Breast epithelium (tissue), 4 donors: Measurements from ENCODE around the gene LMAN2. TPM values are rescaled to one million over a fixed set of nuclear protein-coding genes. Genes with fewer than 3 reads are reported as not detected.

ENCODE experiments used
- DNase-seq, 2 donors: peaks; one replicate each; pipeline ENCODE4 v3.0.0-alpha.2; 2019; ENCODE audit warnings: low spot score in 2 of 2
- H3K27ac ChIP-seq, 2 donors: fragments of 200-600 bp; sonication (generic) in 1 of 2; one replicate each; pipeline ENCODE4 v1.5.1; 2016 to 2019; ENCODE audit warnings: mild to moderate bottlenecking in 1 of 2
- H3K27me3 ChIP-seq, 2 donors: fragments of 200-600 bp; sonication (generic) in 1 of 2; one replicate each; pipeline versions ENCODE4 v1.5.1 to v1.6.0; 2017 to 2019; ENCODE audit warnings: control low read depth in 1 of 2, mild to moderate bottlenecking in 1 of 2
- H3K36me3 ChIP-seq: fragments of 200-600 bp; one replicate; pipeline ENCODE4 v1.5.1; 2019
- H3K4me1 ChIP-seq, 2 donors: fragments of 200-600 bp; sonication (generic); one replicate each; pipeline ENCODE4 v1.5.1; 2016 to 2019; ENCODE audit warnings: control low read depth in 1 of 2
- H3K4me3 ChIP-seq, 3 donors: fragments of 200-600 bp; sonication (generic); 1 replicate in 2 of 3; 2 replicates in 1 of 3; pipeline ENCODE4 v1.5.1; 2016 to 2019; ENCODE audit warnings: mild to moderate bottlenecking in 3 of 3, moderate library complexity in 2 of 3
- H3K9me3 ChIP-seq, 2 donors: fragments of 200-600 bp; sonication (generic) in 1 of 2; one replicate each; pipeline ENCODE4 v1.5.1; 2016 to 2019; ENCODE audit warnings: control low read depth in 1 of 2
- POLR2A ChIP-seq: fragments of 450-650 bp; IDR thresholded peaks from one replicate; pipeline ENCODE4 v1.6.1; 2016; ENCODE audit warnings: antibody characterized with exemption, mild to moderate bottlenecking, moderate library complexity
- POLR2AphosphoS5 ChIP-seq, 3 donors: sonication (generic); formaldehyde crosslinking; IDR thresholded peaks; one replicate each; pipeline ENCODE4 v1.6.1; 2017; ENCODE audit warnings: antibody characterized with exemption in 3 of 3
- intact Hi-C: fragments of 100-400 bp; cut with DNase I; formaldehyde crosslinking; loops from one replicate; pipeline ENCODE4 v1.15.1; 2023; ENCODE audit warnings: low total_unique reads
- total RNA-seq, 3 donors: library from RNA; depleted of rRNA; stranded (reverse); fragments of >200 nt; gene quantifications; one replicate each; pipeline ENCODE4 v1.1.0, GENCODE V29; 2016
- TF ChIP-seq, protein P1 (sequence below), 3 donors: fragments of 450-650 bp; IDR thresholded peaks; one replicate each; pipeline ENCODE4 v1.5.1; 2016 to 2017; ENCODE audit warnings: antibody characterized with exemption in 3 of 3, mild to moderate bottlenecking in 3 of 3, moderate library complexity in 3 of 3

The LMAN2 gene
- total RNA-seq, 3 donors from 2014 or later, result 139 to 188 (median 170) TPM

GRCh38 chr5:177332031-177332895 lies 19.2 kb downstream of the LMAN2 start:
- intact Hi-C loops, result no loop called here
- no peaks in the 10 kb centered on the region for H3K9me3 ChIP-seq
- no peak for TF ChIP-seq POLR2A
- TF ChIP-seq, protein P1, sequence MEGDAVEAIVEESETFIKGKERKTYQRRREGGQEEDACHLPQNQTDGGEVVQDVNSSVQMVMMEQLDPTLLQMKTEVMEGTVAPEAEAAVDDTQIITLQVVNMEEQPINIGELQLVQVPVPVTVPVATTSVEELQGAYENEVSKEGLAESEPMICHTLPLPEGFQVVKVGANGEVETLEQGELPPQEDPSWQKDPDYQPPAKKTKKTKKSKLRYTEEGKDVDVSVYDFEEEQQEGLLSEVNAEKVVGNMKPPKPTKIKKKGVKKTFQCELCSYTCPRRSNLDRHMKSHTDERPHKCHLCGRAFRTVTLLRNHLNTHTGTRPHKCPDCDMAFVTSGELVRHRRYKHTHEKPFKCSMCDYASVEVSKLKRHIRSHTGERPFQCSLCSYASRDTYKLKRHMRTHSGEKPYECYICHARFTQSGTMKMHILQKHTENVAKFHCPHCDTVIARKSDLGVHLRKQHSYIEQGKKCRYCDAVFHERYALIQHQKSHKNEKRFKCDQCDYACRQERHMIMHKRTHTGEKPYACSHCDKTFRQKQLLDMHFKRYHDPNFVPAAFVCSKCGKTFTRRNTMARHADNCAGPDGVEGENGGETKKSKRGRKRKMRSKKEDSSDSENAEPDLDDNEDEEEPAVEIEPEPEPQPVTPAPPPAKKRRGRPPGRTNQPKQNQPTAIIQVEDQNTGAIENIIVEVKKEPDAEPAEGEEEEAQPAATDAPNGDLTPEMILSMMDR (IDR thresholded peaks at IDR 0.05), result no peak
- TF ChIP-seq POLR2AphosphoS5 (IDR thresholded peaks at IDR 0.05), result no peak
- no peaks in the 10 kb centered on the region for H3K27me3 ChIP-seq
- H3K4me1 ChIP-seq, result no peaks in the 10 kb centered on the region
- DNase-seq, result no peak
- H3K27ac ChIP-seq, result no peak overlapping the region
- H3K4me3 ChIP-seq, result no peak overlapping the region
- H3K36me3 ChIP-seq, result peaks cover 20% of the 10 kb centered on the region

GRCh38 chr5:177330991-177331842 lies 20.3 kb downstream of the LMAN2 start:
- Histone ChIP-seq H3K4me3 (no peak overlapping the region), H3K9me3 (no peaks in the 10 kb centered on the region), H3K36me3 (peaks cover 20% of the 10 kb centered on the region), H3K27me3 (no peaks in the 10 kb centered on the region), H3K27ac (no peak overlapping the region), H3K4me1 (no peaks in the 10 kb centered on the region)
- TF ChIP-seq POLR2AphosphoS5 (IDR thresholded peaks at IDR 0.05) (no peak), POLR2A (no peak)
- TF ChIP-seq, protein P1 (IDR thresholded peaks at IDR 0.05), result no peak
- intact Hi-C loops, result no loop called here
- no peak for DNase-seq

DNA sequence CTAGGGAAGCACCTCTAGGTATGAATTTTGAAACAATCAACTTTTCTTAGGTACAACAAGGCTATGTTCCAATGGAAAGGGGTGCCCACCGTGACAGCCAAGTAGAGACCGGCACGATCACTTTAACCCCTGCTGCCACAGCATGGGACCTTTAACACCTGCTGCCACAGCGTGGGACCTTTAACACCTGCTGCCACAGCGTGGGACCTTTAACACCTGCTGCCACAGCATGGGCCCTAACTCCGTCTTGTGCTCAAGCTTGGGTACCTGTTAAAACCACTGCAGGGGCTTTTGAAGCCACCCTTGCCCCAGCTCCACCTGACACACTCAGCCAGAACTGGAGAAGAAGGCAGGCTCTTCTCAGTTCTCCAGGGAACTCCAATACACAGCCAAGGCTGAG lies 21.6 kb downstream of the LMAN2 start:
- Histone ChIP-seq H3K9me3 (no peaks in the 10 kb centered on the region), H3K4me3 (no peak overlapping the region), H3K36me3 (peaks cover 14% of the 10 kb centered on the region), H3K27me3 (no peaks in the 10 kb centered on the region), H3K4me1 (no peaks in the 10 kb centered on the region), H3K27ac (no peak overlapping the region)
- intact Hi-C loops, result no loop called here
- no peak for DNase-seq
- TF ChIP-seq, protein P1 (IDR thresholded peaks at IDR 0.05), result no peak
- TF ChIP-seq POLR2AphosphoS5 (IDR thresholded peaks at IDR 0.05) (no peak), POLR2A (no peak)

DNA sequence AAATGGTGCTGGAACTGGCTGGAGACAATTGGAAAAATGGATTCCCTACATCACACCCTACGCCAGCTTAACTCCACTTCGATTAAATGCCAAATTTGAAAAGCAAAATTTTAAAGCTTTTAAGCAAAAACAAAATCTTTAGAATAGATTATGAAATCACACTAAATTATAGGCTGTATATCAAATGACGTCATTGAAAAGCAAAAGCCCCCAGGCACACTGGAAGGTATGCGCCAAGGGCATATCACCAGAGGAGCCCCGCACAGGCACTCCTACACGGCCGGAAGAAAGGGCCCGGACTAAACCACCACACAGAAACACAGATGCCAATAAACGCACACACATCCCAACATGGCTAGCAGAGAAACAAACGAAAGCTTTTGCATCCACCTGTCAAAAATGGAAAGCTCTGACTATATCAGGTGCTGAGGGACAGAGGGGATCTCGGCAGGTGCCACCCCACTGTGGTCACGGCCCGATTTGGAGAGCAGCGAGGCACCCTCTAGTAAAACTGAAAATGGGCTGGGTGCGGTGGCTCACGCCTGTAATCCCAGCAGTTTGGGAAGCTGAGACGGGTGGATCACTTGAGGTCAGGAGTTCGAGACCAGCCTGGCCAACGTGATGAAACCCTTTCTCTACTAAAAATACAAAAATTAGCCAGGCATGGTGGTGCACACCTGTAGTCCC lies 22.8 kb downstream of the LMAN2 start:
- no peak overlapping the region for H3K4me3 ChIP-seq
- H3K36me3 ChIP-seq, result peaks cover 2% of the 10 kb centered on the region
- TF ChIP-seq POLR2AphosphoS5 (IDR thresholded peaks at IDR 0.05) (no peak), POLR2A (no peak)
- TF ChIP-seq, protein P1 (IDR thresholded peaks at IDR 0.05), result no peak

More for the DNA sequence above, 22.8 kb downstream of the LMAN2 start:
- Histone ChIP-seq H3K27me3 (no peaks in the 10 kb centered on the region), H3K4me1 (no peaks in the 10 kb centered on the region), H3K9me3 (no peaks in the 10 kb centered on the region), H3K27ac (no peak overlapping the region)
- intact Hi-C loops, result no loop called here
- DNase-seq, result no peak
